ENCODE results near the gene KCNJ12. TPM values are rescaled to one million over a fixed set of nuclear protein-coding genes. Genes with fewer than 3 reads are reported as not detected.

Gene KCNJ12
- total and polyA plus RNA-seq, 4 donors, result 0.67 to 6.6 (median 2.5) TPM

GRCh38 chr17:21369395-21369794 is 6.8 kb upstream of the KCNJ12 start:
- Histone ChIP-seq H3K9me3 (ENCODE audit: control insufficient read depth in 4 of 4, insufficient read depth in 3 of 4, low read length in 3 of 4) (no peaks in the 10 kb centered on the region), H3K4me3 (no peak overlapping the region), H3K27ac (ENCODE audit: low read depth in 1 of 2, low read length in 1 of 2) (peak overlapping the region in 1 of 2 donors; percentile 66), H3K9ac (ENCODE audit: insufficient read depth in 1 of 2, low read length in 2 of 2) (no peak overlapping the region), H3K36me3 (ENCODE audit: control insufficient read depth in 4 of 4, insufficient read depth in 4 of 4, low read length in 4 of 4) (no peaks in the 10 kb centered on the region), H3K4me1 (ENCODE audit: control insufficient read depth in 5 of 5, insufficient read depth in 5 of 5, low read length in 5 of 5) (peaks cover 0 to 31% (median 7%) of the 10 kb centered on the region in 5 donors), H3K27me3 (ENCODE audit: control insufficient read depth in 3 of 3, insufficient read depth in 3 of 3, low read length in 2 of 3) (no peaks in the 10 kb centered on the region)
- DNase-seq, result no peak
- TF ChIP-seq, protein P1, sequence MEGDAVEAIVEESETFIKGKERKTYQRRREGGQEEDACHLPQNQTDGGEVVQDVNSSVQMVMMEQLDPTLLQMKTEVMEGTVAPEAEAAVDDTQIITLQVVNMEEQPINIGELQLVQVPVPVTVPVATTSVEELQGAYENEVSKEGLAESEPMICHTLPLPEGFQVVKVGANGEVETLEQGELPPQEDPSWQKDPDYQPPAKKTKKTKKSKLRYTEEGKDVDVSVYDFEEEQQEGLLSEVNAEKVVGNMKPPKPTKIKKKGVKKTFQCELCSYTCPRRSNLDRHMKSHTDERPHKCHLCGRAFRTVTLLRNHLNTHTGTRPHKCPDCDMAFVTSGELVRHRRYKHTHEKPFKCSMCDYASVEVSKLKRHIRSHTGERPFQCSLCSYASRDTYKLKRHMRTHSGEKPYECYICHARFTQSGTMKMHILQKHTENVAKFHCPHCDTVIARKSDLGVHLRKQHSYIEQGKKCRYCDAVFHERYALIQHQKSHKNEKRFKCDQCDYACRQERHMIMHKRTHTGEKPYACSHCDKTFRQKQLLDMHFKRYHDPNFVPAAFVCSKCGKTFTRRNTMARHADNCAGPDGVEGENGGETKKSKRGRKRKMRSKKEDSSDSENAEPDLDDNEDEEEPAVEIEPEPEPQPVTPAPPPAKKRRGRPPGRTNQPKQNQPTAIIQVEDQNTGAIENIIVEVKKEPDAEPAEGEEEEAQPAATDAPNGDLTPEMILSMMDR (IDR thresholded peaks at IDR 0.05; ENCODE audit: control extremely low read depth, extremely low read depth), result no peak
- ATAC-seq (ENCODE audit: insufficient read depth, low FRiP score), result no peak
- 94 to 96% methylated on average over 5 of the region's 5 CpGs for WGBS, 2 donors

GRCh38 chr17:21370430-21370829 is 5.7 kb upstream of the KCNJ12 start:
- peaks cover 0 to 38% (median 7%) of the 10 kb centered on the region in 5 donors for H3K4me1 ChIP-seq (ENCODE audit: control insufficient read depth in 5 of 5, insufficient read depth in 5 of 5, low read length in 5 of 5)
- TF ChIP-seq, protein P1 (IDR thresholded peaks at IDR 0.05; ENCODE audit: control extremely low read depth, extremely low read depth), result no peak
- H3K36me3 ChIP-seq (ENCODE audit: control insufficient read depth in 4 of 4, insufficient read depth in 4 of 4, low read length in 4 of 4), result no peaks in the 10 kb centered on the region
- peak overlapping the region in 1 of 2 donors; percentile 66 for H3K27ac ChIP-seq (ENCODE audit: low read depth in 1 of 2, low read length in 1 of 2)
- H3K9me3 ChIP-seq (ENCODE audit: control insufficient read depth in 4 of 4, insufficient read depth in 3 of 4, low read length in 3 of 4), result no peaks in the 10 kb centered on the region
- H3K4me3 ChIP-seq, result no peak overlapping the region
- ATAC-seq (ENCODE audit: insufficient read depth, low FRiP score) (no peak), DNase-seq (peak; percentile 87 to 88 (median 88))
- 10 to 19% methylated on average over 6 of the region's 6 CpGs for whole genome bisulfite sequencing, 2 donors
- H3K9ac ChIP-seq (ENCODE audit: insufficient read depth in 1 of 2, low read length in 2 of 2), result no peak overlapping the region
- H3K27me3 ChIP-seq (ENCODE audit: control insufficient read depth in 3 of 3, insufficient read depth in 3 of 3, low read length in 2 of 3), result no peaks in the 10 kb centered on the region

DNA sequence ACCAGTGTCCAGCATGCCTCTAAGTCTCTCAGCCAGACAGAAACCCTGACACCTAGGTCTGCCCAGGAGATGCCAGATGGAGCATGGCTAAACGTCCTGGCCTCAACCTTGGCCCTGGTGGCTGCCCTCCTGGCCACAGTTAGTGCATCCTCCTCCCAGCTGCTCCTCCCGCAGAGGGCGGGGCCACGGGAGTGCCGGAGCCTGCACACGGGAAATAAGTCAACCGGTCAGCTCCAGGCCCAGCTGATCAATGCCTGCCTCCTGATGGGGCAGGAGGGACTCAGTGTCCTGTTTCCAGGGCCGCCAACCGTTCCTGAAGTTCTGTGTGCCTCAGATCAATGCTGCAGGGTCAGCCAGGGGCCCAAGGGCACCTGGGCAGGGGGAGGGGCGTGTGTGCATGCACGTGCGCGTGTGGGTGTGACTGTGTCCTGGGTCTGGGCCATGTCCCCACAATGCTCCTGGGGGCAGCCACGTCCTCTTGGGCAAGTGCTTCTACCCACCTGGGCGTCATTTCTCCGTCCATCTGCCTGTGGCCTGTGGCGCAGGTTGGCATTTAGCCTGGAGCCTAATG is 4.6 kb upstream of the KCNJ12 start:
- WGBS, 2 donors, result 78 to 82% methylated on average over 17 of the region's 17 CpGs
- H3K27me3 ChIP-seq (ENCODE audit: control insufficient read depth in 3 of 3, insufficient read depth in 3 of 3, low read length in 2 of 3), result peaks cover 0 to 5% (median 0%) of the 10 kb centered on the region in 3 donors
- DNase-seq (no peak), ATAC-seq (ENCODE audit: insufficient read depth, low FRiP score) (no peak)
- H3K9me3 ChIP-seq (ENCODE audit: control insufficient read depth in 4 of 4, insufficient read depth in 3 of 4, low read length in 3 of 4), result no peaks in the 10 kb centered on the region
- H3K4me3 ChIP-seq, result no peak overlapping the region
- peaks cover 0 to 43% (median 7%) of the 10 kb centered on the region in 5 donors for H3K4me1 ChIP-seq (ENCODE audit: control insufficient read depth in 5 of 5, insufficient read depth in 5 of 5, low read length in 5 of 5)
- H3K9ac ChIP-seq (ENCODE audit: insufficient read depth in 1 of 2, low read length in 2 of 2), result no peak overlapping the region
- TF ChIP-seq, protein P1 (IDR thresholded peaks at IDR 0.05; ENCODE audit: control extremely low read depth, extremely low read depth), result no peak
- H3K36me3 ChIP-seq (ENCODE audit: control insufficient read depth in 4 of 4, insufficient read depth in 4 of 4, low read length in 4 of 4), result no peaks in the 10 kb centered on the region
- H3K27ac ChIP-seq (ENCODE audit: low read depth in 1 of 2, low read length in 1 of 2), result no peak overlapping the region
